ENCODE results near the gene USP15. TPM values are rescaled to one million over a fixed set of nuclear protein-coding genes. Genes with fewer than 3 reads are reported as not detected.
A peak's percentile ranks its signal among the peaks of the same experiment; 100 is the strongest.

Gene USP15
- total and polyA plus RNA-seq, 2 donors from 2014 or later, result 31.7 to 62.8 TPM

DNA sequence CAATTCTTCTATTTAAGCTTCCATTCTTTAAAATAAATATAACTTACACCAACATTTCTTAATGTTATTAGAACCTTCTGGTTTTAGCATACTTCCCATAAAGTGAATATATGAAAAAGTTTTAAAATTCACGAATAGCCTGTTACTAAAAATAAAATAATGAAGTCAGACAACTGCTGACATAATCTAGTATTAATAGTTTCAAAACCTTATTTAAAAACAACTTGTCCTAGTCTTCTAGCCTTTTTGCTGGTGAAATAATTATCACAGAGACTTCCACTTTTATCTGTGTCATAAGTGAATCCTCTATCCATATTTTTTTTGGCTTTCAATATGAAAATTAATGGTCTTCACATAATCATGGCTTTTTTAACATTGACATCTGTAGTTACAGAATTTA lies 112.6 kb downstream of the USP15 start:
- Histone ChIP-seq H3K4me1 (ENCODE audit: control insufficient read depth in 2 of 3, insufficient read depth in 2 of 3, low read depth in 1 of 3, low read length in 3 of 3) (peaks cover 0 to 5% (median 0%) of the 10 kb centered on the region in 3 donors), H3K36me3 (ENCODE audit: control insufficient read depth in 2 of 3, insufficient read depth in 3 of 3, low read length in 3 of 3) (no peaks in the 10 kb centered on the region), H3K27ac (ENCODE audit: low read depth in 2 of 2, low read length in 2 of 2) (no peak overlapping the region), H3K9ac (ENCODE audit: low read length in 3 of 3) (no peak overlapping the region), H3K4me3 (ENCODE audit: low read length in 3 of 3) (no peak overlapping the region), H3K9me3 (ENCODE audit: control insufficient read depth in 2 of 3, insufficient read depth in 1 of 3, low read length in 3 of 3) (no peaks in the 10 kb centered on the region), H3K27me3 (ENCODE audit: control insufficient read depth, insufficient read depth, low read length) (no peaks in the 10 kb centered on the region)
- intact Hi-C loops (cut with DNase I), result no loop called here
- TF ChIP-seq, protein P1, sequence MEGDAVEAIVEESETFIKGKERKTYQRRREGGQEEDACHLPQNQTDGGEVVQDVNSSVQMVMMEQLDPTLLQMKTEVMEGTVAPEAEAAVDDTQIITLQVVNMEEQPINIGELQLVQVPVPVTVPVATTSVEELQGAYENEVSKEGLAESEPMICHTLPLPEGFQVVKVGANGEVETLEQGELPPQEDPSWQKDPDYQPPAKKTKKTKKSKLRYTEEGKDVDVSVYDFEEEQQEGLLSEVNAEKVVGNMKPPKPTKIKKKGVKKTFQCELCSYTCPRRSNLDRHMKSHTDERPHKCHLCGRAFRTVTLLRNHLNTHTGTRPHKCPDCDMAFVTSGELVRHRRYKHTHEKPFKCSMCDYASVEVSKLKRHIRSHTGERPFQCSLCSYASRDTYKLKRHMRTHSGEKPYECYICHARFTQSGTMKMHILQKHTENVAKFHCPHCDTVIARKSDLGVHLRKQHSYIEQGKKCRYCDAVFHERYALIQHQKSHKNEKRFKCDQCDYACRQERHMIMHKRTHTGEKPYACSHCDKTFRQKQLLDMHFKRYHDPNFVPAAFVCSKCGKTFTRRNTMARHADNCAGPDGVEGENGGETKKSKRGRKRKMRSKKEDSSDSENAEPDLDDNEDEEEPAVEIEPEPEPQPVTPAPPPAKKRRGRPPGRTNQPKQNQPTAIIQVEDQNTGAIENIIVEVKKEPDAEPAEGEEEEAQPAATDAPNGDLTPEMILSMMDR (IDR thresholded peaks at IDR 0.05; ENCODE audit: borderline replicate concordance, extremely low read depth, insufficient read depth), result no peak
- peak; percentile 70 for FAIRE-seq
- DNase-seq, result no peak

DNA sequence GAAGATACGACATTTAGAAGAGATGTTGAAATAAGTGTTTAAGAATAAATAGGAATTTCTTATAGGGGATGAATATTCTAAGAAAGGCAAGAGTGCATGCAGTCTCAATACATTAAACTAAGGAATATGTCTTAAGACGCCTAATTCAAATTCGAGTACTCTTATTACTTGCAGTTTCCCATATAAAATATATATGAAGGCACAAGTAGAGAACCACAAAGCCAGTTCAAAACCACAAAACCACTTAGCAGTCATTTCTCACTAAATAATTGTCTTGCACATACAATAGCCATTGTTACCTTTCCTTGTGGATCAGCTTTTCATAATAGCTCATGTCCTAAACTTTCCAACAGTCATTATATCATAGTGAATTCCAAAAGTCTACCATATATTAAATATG lies 115.4 kb downstream of the USP15 start:
- no peaks in the 10 kb centered on the region for H3K27me3 ChIP-seq (ENCODE audit: control insufficient read depth, insufficient read depth, low read length)
- no peak overlapping the region for H3K27ac ChIP-seq (ENCODE audit: low read depth in 2 of 2, low read length in 2 of 2)
- intact Hi-C loops (cut with DNase I), result no loop called here
- peaks cover 0 to 5% (median 0%) of the 10 kb centered on the region in 3 donors for H3K4me1 ChIP-seq (ENCODE audit: control insufficient read depth in 2 of 3, insufficient read depth in 2 of 3, low read depth in 1 of 3, low read length in 3 of 3)
- TF ChIP-seq, protein P1 (IDR thresholded peaks at IDR 0.05; ENCODE audit: borderline replicate concordance, extremely low read depth, insufficient read depth), result no peak
- FAIRE-seq (no peak), DNase-seq (no peak)
- H3K36me3 ChIP-seq (ENCODE audit: control insufficient read depth in 2 of 3, insufficient read depth in 3 of 3, low read length in 3 of 3), result no peaks in the 10 kb centered on the region
- no peak overlapping the region for H3K9ac ChIP-seq (ENCODE audit: low read length in 3 of 3)
- H3K4me3 ChIP-seq (ENCODE audit: low read length in 3 of 3), result no peak overlapping the region
- no peaks in the 10 kb centered on the region for H3K9me3 ChIP-seq (ENCODE audit: control insufficient read depth in 2 of 3, insufficient read depth in 1 of 3, low read length in 3 of 3)

DNA sequence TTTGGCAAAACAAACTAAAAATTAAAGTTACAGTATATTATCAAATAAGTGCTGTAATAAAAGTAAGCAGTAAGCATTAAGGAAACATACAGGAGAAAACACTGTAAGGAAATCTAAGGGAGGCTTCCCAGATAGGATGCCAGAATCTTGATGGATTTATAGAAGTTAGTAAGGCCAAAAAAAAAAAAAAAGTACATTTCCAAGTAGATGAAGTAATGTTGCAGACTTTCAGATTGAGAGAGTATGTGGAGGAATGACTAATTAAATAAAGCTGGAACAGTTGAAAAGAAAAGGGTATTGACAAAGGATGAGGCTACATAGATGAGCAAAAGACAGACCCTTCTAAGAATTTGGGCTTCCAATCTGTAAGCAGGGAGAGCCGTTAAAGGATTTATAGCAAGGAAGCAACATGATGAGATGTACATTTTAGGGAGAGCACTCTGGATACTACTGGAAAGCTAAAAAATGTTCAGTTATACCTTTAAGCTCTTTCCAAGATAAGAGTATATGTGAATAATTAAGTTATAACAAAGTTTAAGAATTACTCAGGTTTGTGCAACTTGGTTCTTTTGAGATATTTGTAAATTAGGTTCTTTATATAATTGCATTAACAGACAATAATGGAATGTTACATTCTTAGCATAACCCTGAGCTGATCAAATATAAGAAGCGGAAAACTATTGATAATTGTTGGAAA lies 119.0 kb downstream of the USP15 start:
- no peaks in the 10 kb centered on the region for H3K27me3 ChIP-seq (ENCODE audit: control insufficient read depth, insufficient read depth, low read length)
- FAIRE-seq, result no peak
- H3K9ac ChIP-seq (ENCODE audit: low read length in 3 of 3), result no peak overlapping the region
- H3K9me3 ChIP-seq (ENCODE audit: control insufficient read depth in 2 of 3, insufficient read depth in 1 of 3, low read length in 3 of 3), result no peaks in the 10 kb centered on the region
- no peaks in the 10 kb centered on the region for H3K36me3 ChIP-seq (ENCODE audit: control insufficient read depth in 2 of 3, insufficient read depth in 3 of 3, low read length in 3 of 3)
- H3K4me3 ChIP-seq (ENCODE audit: low read length in 3 of 3), result no peak overlapping the region
- no peak for DNase-seq
- TF ChIP-seq, protein P1 (IDR thresholded peaks at IDR 0.05; ENCODE audit: borderline replicate concordance, extremely low read depth, insufficient read depth), result no peak
- H3K27ac ChIP-seq (ENCODE audit: low read depth in 2 of 2, low read length in 2 of 2), result no peak overlapping the region
- intact Hi-C loops (cut with DNase I), result no loop called here
- H3K4me1 ChIP-seq (ENCODE audit: control insufficient read depth in 2 of 3, insufficient read depth in 2 of 3, low read depth in 1 of 3, low read length in 3 of 3), result peaks cover 0 to 5% (median 0%) of the 10 kb centered on the region in 3 donors

DNA sequence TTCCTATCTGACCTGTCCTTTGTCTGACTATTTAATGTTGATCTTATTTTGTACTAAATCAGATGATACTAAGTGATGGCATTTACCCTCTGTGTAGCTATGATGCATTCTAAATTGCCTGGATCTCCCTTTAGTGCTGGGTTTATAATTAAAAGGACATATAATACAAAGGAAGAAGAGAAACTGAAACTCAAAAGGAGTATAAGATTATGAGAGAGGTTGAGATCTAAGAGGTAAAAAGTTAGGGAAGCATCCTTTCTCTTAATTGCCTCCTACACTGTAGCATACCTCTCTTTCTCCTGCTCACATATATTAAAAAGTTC lies 119.5 kb downstream of the USP15 start:
- H3K36me3 ChIP-seq (ENCODE audit: control insufficient read depth in 2 of 3, insufficient read depth in 3 of 3, low read length in 3 of 3), result no peaks in the 10 kb centered on the region
- DNase-seq (no peak), FAIRE-seq (no peak)
- intact Hi-C loops (cut with DNase I), result no loop called here
- no peak overlapping the region for H3K27ac ChIP-seq (ENCODE audit: low read depth in 2 of 2, low read length in 2 of 2)
- H3K27me3 ChIP-seq (ENCODE audit: control insufficient read depth, insufficient read depth, low read length), result no peaks in the 10 kb centered on the region
- no peak overlapping the region for H3K4me3 ChIP-seq (ENCODE audit: low read length in 3 of 3)
- H3K4me1 ChIP-seq (ENCODE audit: control insufficient read depth in 2 of 3, insufficient read depth in 2 of 3, low read depth in 1 of 3, low read length in 3 of 3), result no peaks in the 10 kb centered on the region
- TF ChIP-seq, protein P1 (IDR thresholded peaks at IDR 0.05; ENCODE audit: borderline replicate concordance, extremely low read depth, insufficient read depth), result no peak
- H3K9me3 ChIP-seq (ENCODE audit: control insufficient read depth in 2 of 3, insufficient read depth in 1 of 3, low read length in 3 of 3), result no peaks in the 10 kb centered on the region
- no peak overlapping the region for H3K9ac ChIP-seq (ENCODE audit: low read length in 3 of 3)
